GM12878 (cell line): ENCODE measurements around the gene CPNE6. TPM values are rescaled to one million over a fixed set of nuclear protein-coding genes. Genes with fewer than 3 reads are reported as not detected.

Source experiments
- ATAC-seq: fragments of 200-7000 bp; cut with Tn5 transposase; 3 replicates; pipeline ENCODE4 v1.9.1; 2020; ENCODE audit warnings: mild to moderate bottlenecking, moderate library complexity
- BruUV-seq: library from RNA; stranded (reverse); fragments of 400-500 nt; replicated peaks from 2 replicates; lab custom pipeline; 2021; lab: Mats Ljungman, UMichigan
- CTCF ChIA-PET: fragments of 300-600 bp; sonication (Branson Sonifier 250); formaldehyde crosslinking; extraction: SDS; loops from one replicate; lab custom pipeline; 2021; ENCODE audit warnings: inconsistent platforms; lab: Yijun Ruan, JAX
- POLR2A ChIA-PET: fragments of 350-600 bp; formaldehyde crosslinking; extraction: SDS; loops from one replicate; lab custom pipeline; 2021; ENCODE audit warnings: inconsistent platforms; lab: Charles Lee
- RAD21 ChIA-PET: fragments of 300-600 bp; sonication (Branson Sonifier 250); formaldehyde crosslinking; loops from one replicate; lab custom pipeline; 2023; ENCODE audit warnings: antibody characterized with exemption; ENCODE audit not compliant: unreplicated experiment; lab: Charles Lee
- SMC1A ChIA-PET: fragments of 300-600 bp; sonication (Branson Sonifier 250); formaldehyde crosslinking; loops from one replicate; lab custom pipeline; 2023; ENCODE audit not compliant: unreplicated experiment, uncharacterized antibody; lab: Charles Lee
- DNase-seq: peaks from one replicate; pipeline ENCODE4 v3.0.0-alpha.2; 2011; ENCODE audit warnings: low read depth, low spot score
- FAIRE-seq: peaks from 3 replicates; lab custom pipeline; 2011; peaks lifted over from hg19 to GRCh38; lab: Jason Lieb, UNC
- H2AFZ ChIP-seq: 2 replicates; pipeline ENCODE4 v1.6.0; 2011; ENCODE audit warnings: low read depth, low read length, control low read depth; ENCODE audit not compliant: control insufficient read depth
- H3K27ac ChIP-seq: 2 replicates; pipeline ENCODE4 v1.5.1; 2011; ENCODE audit warnings: control low read depth; ENCODE audit not compliant: control insufficient read depth, insufficient read depth
- H3K27me3 ChIP-seq, 2 experiments: replicated peaks in 1 of 2; 2 replicates each; pipeline versions ENCODE4 v1.6.0 to v1.6.1; 2011; ENCODE audit warnings: low read length in 1 of 2; ENCODE audit not compliant: control insufficient read depth in 2 of 2, insufficient read depth in 2 of 2
- H3K36me3 ChIP-seq, 2 experiments: 2 replicates each; pipeline ENCODE4 v1.5.1; 2011; ENCODE audit warnings: low read length in 1 of 2; ENCODE audit not compliant: control insufficient read depth in 2 of 2, insufficient read depth in 2 of 2
- H3K4me1 ChIP-seq: 2 replicates; pipeline ENCODE4 v1.6.1; 2011; ENCODE audit warnings: mild to moderate bottlenecking, low read length, moderate library complexity, mixed read lengths; ENCODE audit not compliant: control insufficient read depth, insufficient read depth
- H3K4me2 ChIP-seq: 2 replicates; pipeline ENCODE4 v1.6.0; 2011; ENCODE audit warnings: control low read depth; ENCODE audit not compliant: control insufficient read depth, insufficient read depth
- H3K4me3 ChIP-seq: fragments of 200-600 bp; sonication (generic); 2 replicates; pipeline ENCODE4 v1.5.1; 2016
- H3K79me2 ChIP-seq: 2 replicates; pipeline ENCODE4 v1.6.0; 2011; ENCODE audit warnings: low read length; ENCODE audit not compliant: control insufficient read depth, insufficient read depth
- H3K9ac ChIP-seq: 2 replicates; pipeline ENCODE4 v1.8.0; 2011; ENCODE audit warnings: low read length, control low read depth, mixed read lengths; ENCODE audit not compliant: control insufficient read depth, insufficient read depth
- H3K9me3 ChIP-seq: replicated peaks from 3 replicates; pipeline ENCODE4 v1.5.1; 2011; ENCODE audit warnings: mild to moderate bottlenecking, low read length; ENCODE audit not compliant: control insufficient read depth, insufficient read depth
- H4K20me1 ChIP-seq: 2 replicates; pipeline ENCODE4 v1.6.0; 2011; ENCODE audit not compliant: control insufficient read depth, insufficient read depth
- CBX5 ChIP-seq: sonication (generic); IDR thresholded peaks from 2 replicates; pipeline ENCODE4 v1.6.1; 2016; ENCODE audit warnings: low read depth, moderate library complexity, mild to moderate bottlenecking, inconsistent platforms
- CHD1 ChIP-seq: IDR thresholded peaks from 2 replicates; pipeline ENCODE4 v1.6.1; 2012; ENCODE audit warnings: low read depth, low read length, improper control_type of control experiment
- EZH2 ChIP-seq: IDR thresholded peaks from 2 replicates; pipeline ENCODE4 v1.6.1; 2012; ENCODE audit warnings: low read depth, mild to moderate bottlenecking, control low read depth, inconsistent platforms, low read length, borderline replicate concordance; ENCODE audit not compliant: control insufficient read depth
- FOS ChIP-seq: IDR thresholded peaks from 3 replicates; pipeline ENCODE4 v1.6.1; 2011; ENCODE audit warnings: borderline replicate concordance; ENCODE audit not compliant: insufficient read length; ENCODE audit errors: extremely low read depth
- HCFC1 ChIP-seq: fragments of 150-350 bp; IDR thresholded peaks from 2 replicates; pipeline ENCODE4 v1.6.1; 2014; ENCODE audit warnings: low read length
- IKZF1 ChIP-seq: fragments of 450-650 bp; conservative IDR thresholded peaks from 2 replicates; pipeline ENCODE4 v1.6.1; 2017; ENCODE audit warnings: antibody characterized with exemption, mild to moderate bottlenecking
- NR2C2 ChIP-seq: IDR thresholded peaks from 2 replicates; pipeline ENCODE4 v1.6.1; 2011; ENCODE audit warnings: borderline replicate concordance, low read depth; ENCODE audit not compliant: control insufficient read depth, insufficient read length
- PBX3 ChIP-seq: IDR thresholded peaks from 2 replicates; pipeline ENCODE4 v1.6.1; 2011; ENCODE audit warnings: mild to moderate bottlenecking, low read depth, low read length, moderate library complexity; ENCODE audit not compliant: insufficient replicate concordance
- RFX5 ChIP-seq: IDR thresholded peaks from 2 replicates; pipeline ENCODE4 v1.6.1; 2011; ENCODE audit warnings: low read depth, low read length, improper control_type of control experiment
- SMAD1 ChIP-seq: fragments of 450-650 bp; IDR thresholded peaks from 2 replicates; pipeline ENCODE4 v1.6.1; 2018; ENCODE audit warnings: mild to moderate bottlenecking, low read depth; ENCODE audit not compliant: partially characterized antibody
- TCF7 ChIP-seq: IDR thresholded peaks from 2 replicates; pipeline ENCODE4 v1.6.1; 2014; ENCODE audit warnings: antibody characterized with exemption, borderline replicate concordance
- WGBS: methylation state at CpG from one replicate; pipeline ENCODE4 v1.1.6; 2016; ENCODE audit warnings: low lambda C conversion rate; ENCODE audit not compliant: insufficient replicate concordance, insufficient coverage; ENCODE audit errors: missing lambda C conversion rate; 5-methylcytosine and 5-hydroxymethylcytosine counted together
- in situ Hi-C: fragments of 300-500 bp; cut with MboI; formaldehyde crosslinking; loops from 9 replicates; pipeline ENCODE4 v1.14.3; 2018; ENCODE audit warnings: mixed read lengths
- intact Hi-C: fragments of 100-400 bp; cut with micrococcal nuclease; formaldehyde crosslinking; loops from one replicate; pipeline ENCODE4 v1.14.2; 2022; ENCODE audit not compliant: unreplicated experiment
- polyA plus RNA-seq, 11 experiments: library from polyadenylated mRNA; depleted of rRNA in 4 of 11; unstranded in 6 of 11; stranded (reverse) in 5 of 11; fragments of >200 nt; fragmentation: Nextera tagmentation in 4 of 11; fragmentation: Illumina TruSeq in 1 of 11; extraction: Ambion mirVana in 4 of 11; extraction: Trizol in 1 of 11; gene quantifications; 1 replicate in 1 of 11; 2 replicates in 10 of 11; pipeline versions ENCODE4 v1.2.1 to v1.2.3, GENCODE V29; 2011 to 2016; ENCODE audit warnings: inconsistent platforms in 2 of 11, missing spikeins in 2 of 11, low read depth in 1 of 11
- total RNA-seq, 4 experiments: library from RNA; depleted of rRNA in 3 of 4; stranded (reverse); fragments of >200 nt in 3 of 4; fragmentation: Illumina TruSeq in 1 of 4; extraction: Trizol in 1 of 4; gene quantifications; 2 replicates each; pipeline versions ENCODE4 v1.2.1 to v1.2.3, GENCODE V29; 2013 to 2021

CPNE6 gene
- total and polyA plus RNA-seq, 10 of the 15 experiments (the other 5 are each of a cell fraction or from before 2014, with no cell fraction given) = 0.06 to 0.43 (median 0.18) TPM; not detected in 3

- no peak overlapping the region for H3K9ac ChIP-seq
- H3K27me3 ChIP-seq = no peaks in the 10 kb centered on the region; a peak in 2 of 4 replicates
- in situ Hi-C loops (no loop called here), intact Hi-C loops (no loop called here)
- H4K20me1 ChIP-seq = no peaks in the 10 kb centered on the region
- POLR2A ChIA-PET = interaction anchor here (0.9 kb wide), 1 partner anchor 21 kb away, joined by 3 read pairs; no protein-coding TSS in a partner anchor
- SMC1A ChIA-PET = interaction anchor here (0.6 to 2.5 kb wide), 5 partner anchors 8 to 78 kb away, joined by 3 to 14 read pairs (median 3); partner anchors contain the start of gene CARMIL3
- no peaks in the 10 kb centered on the region for H3K4me1 ChIP-seq
- no peak for ATAC-seq
- BruUV-seq = no TSS peak
- no peak for TF ChIP-seq CBX5
- TF ChIP-seq RFX5 = no peak
- TF ChIP-seq PBX3 = no peak
- no peak for TF ChIP-seq IKZF1
- TF ChIP-seq EZH2 = no peak
- TF ChIP-seq NR2C2 = no peak
- TF ChIP-seq CHD1 = no peak
- TF ChIP-seq FOS = no peak
- TF ChIP-seq SMAD1 = no peak
- TF ChIP-seq HCFC1 = no peak
- TF ChIP-seq TCF7 = no peak
- TF ChIP-seq, all 136 proteins: peak for 0
- H3K79me2 ChIP-seq = no peaks in the 10 kb centered on the region
- no peak overlapping the region for H2AFZ ChIP-seq
- ChIA-PET RAD21 (interaction anchor here (1.0 to 7.2 kb wide), 3 partner anchors 32 to 100 kb away, joined by 3 to 140 read pairs (median 4); partner anchors contain the start of genes IRF9 and PCK2), CTCF (interaction anchor here (2.0 to 2.7 kb wide), 5 partner anchors 15 to 48 kb away, joined by 8 to 23 read pairs (median 12); partner anchors contain the start of gene PCK2)
- WGBS = 43% methylated on average over 10 of the region's 10 CpGs
- no peak overlapping the region for H3K27ac ChIP-seq
- H3K4me2 ChIP-seq = no peak overlapping the region
- no peaks in the 10 kb centered on the region for H3K36me3 ChIP-seq
- DNase-seq (no peak), FAIRE-seq (no peak)
- no peaks in the 10 kb centered on the region for H3K9me3 ChIP-seq
- no peak overlapping the region for H3K4me3 ChIP-seq
Measured at GRCh38 chr14:24060443-24060842, 10.9 kb upstream of the CPNE6 start.
